ENCODE measurements around the gene SAXO1.
"Not testable (repeated sequence)": the region's sequence is repeated elsewhere in the genome, so short reads cannot be mapped to it uniquely, and the experiment has no call there.

The SAXO1 gene, protein sequence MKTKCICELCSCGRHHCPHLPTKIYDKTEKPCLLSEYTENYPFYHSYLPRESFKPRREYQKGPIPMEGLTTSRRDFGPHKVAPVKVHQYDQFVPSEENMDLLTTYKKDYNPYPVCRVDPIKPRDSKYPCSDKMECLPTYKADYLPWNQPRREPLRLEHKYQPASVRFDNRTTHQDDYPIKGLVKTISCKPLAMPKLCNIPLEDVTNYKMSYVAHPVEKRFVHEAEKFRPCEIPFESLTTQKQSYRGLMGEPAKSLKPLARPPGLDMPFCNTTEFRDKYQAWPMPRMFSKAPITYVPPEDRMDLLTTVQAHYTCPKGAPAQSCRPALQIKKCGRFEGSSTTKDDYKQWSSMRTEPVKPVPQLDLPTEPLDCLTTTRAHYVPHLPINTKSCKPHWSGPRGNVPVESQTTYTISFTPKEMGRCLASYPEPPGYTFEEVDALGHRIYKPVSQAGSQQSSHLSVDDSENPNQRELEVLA

DNA sequence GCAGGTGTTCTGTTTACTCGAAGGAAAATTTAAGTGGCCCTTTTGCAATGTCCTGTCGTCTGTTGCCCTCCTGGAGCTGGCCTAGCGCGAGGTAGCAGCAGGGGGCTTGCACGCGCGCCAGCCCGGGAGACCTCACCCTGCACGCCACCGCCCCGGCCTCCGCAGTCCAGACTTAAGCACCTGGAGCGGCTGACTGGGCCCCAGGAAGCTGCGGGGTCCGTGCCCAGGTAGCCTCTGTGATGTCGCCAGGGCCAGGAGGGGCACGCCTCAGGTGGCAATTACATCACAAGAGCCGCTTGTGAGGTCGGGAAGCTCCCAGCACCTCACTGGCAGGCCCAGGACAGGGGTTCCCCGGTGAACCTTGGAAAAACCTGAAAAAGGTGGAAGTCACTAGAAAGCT lies at the start of gene SAXO1:
TSS of gene SAXO1 (minus strand) at position 195 of the 400 bp plus-strand sequence. CDS start 301 bp downstream, outside the sequence.
- no peak for DNase-seq (ENCODE audit: low spot score)

DNA sequence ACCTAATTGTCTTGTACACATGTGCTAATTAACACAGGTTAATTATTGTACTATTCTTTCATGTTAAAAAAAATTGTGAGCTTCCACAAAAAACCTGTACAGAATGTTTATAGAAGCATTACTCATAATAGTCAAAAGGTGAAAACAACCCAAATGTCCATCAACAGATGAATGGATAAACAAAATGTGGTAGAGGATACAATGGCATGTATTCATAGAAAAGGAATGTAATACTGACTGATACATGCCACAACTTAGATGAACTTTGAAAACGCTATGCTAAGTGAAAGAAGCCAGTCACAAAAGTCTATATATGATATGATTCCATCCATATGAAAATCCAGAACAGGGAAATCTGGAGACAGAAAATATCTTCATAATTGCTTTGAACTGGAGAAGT lies 41.8 kb upstream of the SAXO1 start:
- no peak for DNase-seq (ENCODE audit: low spot score)

DNA sequence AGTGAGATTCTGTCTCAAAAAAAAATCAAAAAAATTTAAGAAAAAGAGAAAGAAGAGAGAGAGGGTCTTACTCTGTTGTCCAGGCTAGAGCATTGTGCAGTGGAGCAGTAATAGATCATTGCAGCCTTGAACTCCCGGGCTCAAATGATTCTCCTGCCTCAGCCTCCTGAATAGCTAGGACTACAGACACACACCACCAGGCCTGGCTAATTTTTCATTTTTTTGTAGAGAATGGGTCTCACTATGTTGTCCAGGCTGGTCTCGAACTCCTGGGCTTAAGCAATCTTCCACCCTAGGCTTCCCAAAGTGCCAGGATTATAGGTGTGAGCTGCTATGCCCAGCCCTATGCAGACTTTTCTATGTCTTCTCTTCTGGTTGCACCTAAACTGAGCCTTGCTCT lies 41.2 kb upstream of the SAXO1 start:
- DNase-seq (ENCODE audit: low spot score): no peak

DNA sequence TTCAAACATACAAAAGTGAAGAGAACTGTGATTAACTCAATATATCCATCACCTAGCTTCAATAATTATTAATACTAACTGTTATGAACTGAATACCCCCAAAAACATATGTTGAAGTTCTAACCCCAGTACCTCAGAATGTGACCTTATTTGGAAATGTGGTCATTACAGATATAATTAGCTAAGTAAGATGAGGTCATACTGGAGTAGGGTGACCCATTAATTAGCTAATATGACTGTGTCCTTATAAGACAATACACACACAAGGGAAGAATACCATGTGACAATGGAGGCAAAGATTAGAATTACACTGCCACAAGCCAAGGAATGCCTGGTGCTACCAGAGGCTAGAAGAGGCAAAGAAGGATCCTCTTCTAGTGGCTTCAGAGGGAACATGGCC lies 24.0 kb upstream of the SAXO1 start:
- no peak for DNase-seq (ENCODE audit: low spot score)

DNA sequence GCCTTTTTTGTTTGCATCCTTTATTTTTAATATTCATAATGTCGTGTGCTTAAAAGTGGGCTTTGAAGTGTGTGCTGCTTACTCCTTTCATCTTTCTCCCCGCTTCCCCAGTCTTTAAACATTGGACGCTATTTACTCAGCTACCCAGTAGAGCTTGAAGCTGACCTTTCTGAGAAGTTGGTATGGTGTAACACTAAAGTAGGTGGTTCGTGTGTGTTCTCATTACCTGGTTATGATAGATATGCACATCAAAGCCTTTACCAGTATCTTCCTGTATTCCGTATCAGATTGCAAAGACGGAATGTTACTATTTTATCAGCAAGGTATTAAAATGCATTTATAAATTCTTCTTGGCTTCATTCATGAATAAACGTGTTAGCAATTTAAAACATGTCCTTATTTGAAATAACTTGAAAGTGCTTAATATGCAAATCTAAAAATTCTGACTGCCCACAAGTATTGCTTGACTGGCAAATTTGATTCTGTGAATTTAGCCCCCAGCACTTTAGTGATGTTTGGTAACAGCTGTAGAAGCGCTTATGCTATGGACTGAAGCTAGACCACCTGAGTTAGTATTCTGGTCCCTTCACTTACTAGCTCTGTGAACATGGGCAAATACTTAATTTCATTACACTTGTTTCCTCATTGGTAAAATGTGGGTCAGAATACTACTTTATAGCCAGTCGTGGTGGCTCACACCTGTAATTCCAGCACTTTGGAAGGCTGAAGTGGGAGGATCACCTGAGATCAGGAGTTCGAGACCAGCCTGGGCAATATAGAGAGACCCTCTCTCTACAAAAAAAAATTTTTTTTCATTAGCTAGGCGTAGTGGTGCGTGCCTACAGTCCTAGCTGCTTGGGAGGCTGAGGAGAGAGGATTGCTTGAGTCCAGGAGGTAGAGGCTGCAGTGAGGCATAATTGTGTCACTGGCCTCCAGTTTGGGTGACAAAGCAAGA lies 17.9 kb upstream of the SAXO1 start:
- no peak for DNase-seq (ENCODE audit: low spot score)

DNA sequence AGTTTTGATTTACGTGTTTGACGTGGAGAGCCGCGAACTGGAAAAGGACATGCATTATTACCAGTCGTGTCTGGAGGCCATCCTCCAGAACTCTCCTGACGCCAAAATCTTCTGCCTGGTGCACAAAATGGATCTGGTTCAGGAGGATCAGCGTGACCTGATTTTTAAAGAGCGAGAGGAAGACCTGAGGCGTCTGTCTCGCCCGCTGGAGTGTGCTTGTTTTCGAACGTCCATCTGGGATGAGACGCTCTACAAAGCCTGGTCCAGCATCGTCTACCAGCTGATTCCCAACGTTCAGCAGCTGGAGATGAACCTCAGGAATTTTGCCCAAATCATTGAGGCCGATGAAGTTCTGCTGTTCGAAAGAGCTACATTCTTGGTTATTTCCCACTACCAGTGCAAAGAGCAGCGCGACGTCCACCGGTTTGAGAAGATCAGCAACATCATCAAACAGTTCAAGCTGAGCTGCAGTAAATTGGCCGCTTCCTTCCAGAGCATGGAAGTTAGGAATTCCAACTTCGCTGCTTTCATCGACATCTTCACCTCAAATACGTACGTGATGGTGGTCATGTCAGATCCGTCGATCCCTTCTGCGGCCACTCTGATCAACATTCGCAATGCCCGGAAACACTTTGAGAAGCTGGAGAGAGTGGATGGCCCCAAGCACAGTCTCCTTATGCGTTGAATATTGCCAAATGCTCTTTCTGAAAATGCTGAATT lies 17.1 kb upstream of the SAXO1 start:
- no peak for DNase-seq (ENCODE audit: low spot score)

DNA sequence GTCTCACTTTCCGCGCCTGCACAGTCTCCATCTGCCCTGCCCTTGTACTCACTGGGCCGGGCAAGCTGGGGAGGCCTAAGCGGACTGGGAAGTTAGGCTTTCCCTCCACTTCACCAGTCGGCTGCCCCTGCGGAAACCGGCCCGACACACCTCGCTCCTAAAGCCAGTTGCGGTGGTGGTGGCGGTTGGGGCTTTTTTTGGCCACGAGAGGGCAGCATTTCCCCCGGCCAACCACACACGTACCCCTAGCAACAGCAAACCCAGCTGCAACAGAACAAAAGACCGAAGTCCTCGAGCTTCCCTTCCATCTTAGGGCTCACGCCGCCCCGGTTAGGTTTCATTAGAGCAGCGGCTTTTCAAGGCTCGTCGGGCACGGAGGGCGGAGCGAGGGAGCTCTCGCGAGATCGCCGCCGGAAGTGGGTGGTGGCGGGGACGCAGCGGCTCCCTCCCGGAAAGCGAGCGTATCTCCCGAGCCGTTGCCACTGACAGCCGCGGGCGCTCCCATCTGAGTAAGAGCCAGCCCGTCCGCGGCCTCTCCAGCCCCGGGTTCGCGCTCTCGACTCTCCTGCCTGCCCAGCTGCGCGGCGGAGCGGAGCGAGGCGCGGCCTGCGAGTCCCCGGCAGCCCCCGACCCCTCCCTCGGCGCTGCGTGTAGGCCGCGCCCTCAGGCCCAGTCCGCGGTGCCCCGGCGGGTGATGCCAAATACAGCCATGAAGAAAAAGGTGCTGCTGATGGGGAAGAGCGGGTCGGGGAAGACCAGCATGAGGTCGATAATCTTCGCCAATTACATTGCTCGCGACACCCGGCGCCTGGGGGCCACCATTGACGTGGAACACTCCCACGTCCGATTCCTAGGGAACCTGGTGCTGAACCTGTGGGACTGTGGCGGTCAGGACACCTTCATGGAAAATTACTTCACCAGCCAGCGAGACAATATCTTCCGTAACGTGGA lies 16.2 kb upstream of the SAXO1 start, which contains the start of gene RRAGA:
TSS of gene RRAGA (plus strand) at position 462 of the 951 bp plus-strand sequence. CDS start at position 695, 233 bp downstream.
- DNase-seq (ENCODE audit: low spot score): peak; percentile 75

DNA sequence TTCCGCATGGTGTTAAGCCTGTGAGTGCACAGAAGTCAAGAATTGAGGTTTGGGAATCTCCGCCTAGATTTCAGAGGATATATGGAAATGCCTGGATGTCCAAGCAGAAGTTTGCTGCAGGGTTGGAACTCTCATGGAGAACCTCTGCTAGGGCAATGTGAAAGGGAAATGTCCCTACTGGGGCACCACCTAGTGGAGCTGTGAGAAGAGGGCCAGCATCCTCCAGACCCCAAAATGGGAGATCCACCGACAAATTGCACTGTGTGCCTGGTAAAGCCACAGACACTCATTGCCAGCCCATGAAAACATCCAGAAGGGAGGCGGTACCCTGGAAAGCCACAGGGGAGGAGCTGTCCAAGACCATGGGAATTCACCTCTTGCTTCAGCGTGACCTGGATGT lies 3.6 kb upstream of the SAXO1 start:
- DNase-seq (ENCODE audit: low spot score): no peak

DNA sequence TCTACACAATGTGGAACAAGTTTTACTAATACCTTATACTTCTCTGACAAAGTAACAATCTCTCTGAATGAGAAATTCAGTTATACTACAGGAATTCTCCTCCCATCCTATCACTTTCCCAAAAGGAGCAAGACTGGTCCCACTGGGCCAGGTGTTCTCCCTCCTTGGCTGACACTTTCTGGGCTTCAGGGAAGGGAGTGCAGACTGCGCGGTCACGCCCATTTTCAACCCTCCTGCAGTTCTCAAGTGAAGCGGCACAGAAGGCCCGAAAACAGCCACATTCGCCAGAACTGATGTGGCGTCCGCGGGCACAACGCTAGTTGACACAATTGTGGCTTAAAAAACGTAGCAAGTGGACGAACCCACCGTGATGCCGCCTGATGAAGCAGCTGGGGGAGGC lies 603 bp downstream of the SAXO1 start:
- no peak for DNase-seq (ENCODE audit: low spot score)

DNA sequence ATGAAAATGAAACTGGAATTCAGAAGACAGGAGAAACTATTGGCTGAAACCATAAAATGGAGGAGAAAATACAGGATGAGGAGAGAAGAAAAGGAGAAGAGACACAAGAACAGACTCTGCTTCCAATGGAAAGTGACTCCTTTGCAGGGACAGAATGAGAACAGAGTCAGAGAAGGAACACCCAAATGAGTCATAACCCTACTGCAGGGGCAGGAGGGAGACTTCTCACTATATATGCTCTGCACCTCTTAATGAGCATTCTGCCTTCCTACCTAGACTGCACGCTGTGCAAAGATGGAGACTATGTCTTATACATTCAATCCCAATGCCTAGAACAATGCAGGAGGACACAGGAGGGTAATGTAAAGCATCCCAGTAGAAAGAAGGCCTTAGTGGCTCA lies 2.1 kb downstream of the SAXO1 start:
- DNase-seq (ENCODE audit: low spot score): no peak

DNA sequence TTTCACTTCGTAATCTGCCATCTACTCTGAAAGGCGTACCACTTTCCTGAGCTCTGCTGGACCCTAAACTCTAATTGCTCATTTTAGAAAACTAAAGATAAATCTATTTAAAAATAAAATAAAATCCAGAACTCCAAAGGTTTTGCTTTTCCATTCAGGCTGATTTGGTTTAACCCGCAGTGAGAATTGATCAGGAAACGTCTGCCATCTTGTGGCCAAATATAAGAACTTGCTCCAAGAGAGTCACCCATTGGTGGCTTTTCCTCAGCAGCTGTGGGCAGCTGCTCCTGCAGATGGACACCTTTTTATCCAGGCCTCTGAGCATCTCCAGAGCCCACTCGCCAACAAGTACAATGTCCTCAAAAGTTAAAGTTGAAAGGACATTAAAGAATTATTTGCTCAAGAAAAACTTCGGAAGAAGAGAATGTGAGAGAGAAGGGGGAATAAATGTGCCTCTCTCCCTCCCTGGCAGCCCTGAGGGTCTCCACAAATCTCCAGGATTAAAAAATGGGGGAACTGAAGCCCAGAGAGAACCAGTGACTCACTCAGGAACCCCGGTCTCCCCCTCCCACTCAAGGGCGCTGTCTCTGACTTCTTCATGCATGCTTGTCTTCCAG lies 4.1 kb downstream of the SAXO1 start:
- DNase-seq (ENCODE audit: low spot score): peak; percentile 71

DNA sequence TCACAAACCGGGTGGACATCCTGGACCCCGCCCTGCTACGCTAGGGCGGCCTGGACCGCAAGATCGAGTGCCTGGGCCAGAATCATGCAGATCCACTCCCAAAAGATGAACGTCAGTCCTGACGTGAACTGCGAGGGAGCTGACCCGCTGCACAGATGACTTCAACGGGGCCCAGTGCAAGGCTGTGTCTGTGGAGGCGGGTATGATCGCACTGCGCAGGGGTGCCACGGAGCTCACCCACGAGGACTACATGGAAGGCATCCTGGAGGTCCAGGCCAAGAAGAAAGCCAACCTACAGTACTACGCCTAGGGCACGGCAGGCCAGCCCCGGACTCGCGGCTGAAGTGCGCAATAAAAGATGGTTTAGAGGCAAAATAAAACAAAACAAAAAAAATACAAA lies 5.2 kb downstream of the SAXO1 start:
- no peak for DNase-seq (ENCODE audit: low spot score)

DNA sequence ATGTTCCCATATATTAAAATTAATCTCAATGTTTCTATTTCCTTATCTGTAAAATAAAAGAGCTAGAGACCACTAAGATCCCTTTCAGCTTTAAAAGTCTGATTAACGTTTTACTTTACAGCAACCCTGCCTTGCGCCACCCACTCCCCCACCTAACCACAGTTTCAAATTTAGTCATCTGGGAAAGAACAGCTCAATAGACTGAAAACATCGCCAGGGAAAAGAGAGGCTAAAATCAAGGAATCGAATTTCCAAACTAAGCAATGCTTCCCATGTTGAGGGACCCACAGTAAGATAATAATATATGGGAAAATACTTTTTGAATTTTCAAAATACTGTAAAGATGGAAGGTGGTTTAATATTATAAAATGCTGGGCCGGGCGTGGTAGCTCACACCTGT lies 6.6 kb downstream of the SAXO1 start:
- no peak for DNase-seq (ENCODE audit: low spot score)

DNA sequence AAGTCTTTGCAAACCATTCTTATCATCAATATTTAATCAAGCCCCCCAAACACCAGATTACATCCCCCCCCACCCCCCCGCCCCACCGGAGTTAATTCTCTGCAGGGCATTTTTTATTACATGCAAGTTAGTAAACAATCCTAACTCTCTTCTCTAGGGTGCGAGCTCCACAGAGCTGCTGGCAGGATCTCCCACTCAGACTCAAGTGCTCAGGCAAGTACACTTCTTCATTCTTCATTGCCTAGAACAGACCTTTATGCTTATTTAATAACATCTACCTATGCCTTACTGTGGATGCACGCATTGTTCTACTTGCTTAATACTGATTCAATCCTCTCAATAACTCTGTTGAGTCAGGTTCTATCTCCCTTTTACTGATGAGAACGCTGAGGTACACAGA lies 9.9 kb downstream of the SAXO1 start:
- no peak for DNase-seq (ENCODE audit: low spot score)

DNA sequence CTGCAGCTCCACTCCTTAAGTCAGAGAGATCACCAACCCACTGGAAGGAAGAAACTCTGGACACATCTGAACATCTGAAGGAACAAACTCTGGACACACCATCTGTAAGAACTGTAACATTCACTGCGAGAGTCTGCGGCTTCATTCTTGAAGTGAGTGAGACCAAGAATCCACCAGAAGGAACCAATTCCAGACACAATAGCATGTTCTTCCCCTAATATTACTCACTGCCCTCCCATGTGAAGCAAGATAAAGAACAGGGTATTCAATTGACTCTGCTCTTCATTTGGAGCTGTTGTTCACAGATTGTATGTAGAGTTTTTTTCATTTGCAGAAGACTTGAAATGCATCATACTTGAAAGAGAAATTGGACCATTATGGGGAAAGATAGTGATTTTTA lies 10.8 kb downstream of the SAXO1 start:
- DNase-seq (ENCODE audit: low spot score): no peak

DNA sequence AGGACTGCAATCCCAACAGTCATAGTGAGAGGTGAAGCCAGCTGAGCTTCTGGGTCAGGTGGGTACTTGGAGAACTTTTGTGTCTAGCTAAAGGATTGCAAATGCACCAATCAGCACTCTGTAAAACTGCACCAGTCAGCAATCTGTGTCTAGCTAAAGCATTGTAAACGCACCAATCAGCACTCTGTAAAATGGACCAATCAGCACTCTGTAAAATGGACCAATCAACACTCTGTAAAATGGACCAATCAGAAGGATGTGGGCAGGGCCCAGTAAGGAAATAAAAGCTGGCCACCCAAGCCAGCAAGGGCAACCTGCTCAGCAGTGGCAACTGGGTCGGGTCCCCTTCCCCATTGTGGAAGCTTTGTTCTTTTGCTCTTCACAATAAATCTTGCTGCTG lies 11.4 kb downstream of the SAXO1 start:
- DNase-seq (ENCODE audit: low spot score): not testable (repeated sequence)

DNA sequence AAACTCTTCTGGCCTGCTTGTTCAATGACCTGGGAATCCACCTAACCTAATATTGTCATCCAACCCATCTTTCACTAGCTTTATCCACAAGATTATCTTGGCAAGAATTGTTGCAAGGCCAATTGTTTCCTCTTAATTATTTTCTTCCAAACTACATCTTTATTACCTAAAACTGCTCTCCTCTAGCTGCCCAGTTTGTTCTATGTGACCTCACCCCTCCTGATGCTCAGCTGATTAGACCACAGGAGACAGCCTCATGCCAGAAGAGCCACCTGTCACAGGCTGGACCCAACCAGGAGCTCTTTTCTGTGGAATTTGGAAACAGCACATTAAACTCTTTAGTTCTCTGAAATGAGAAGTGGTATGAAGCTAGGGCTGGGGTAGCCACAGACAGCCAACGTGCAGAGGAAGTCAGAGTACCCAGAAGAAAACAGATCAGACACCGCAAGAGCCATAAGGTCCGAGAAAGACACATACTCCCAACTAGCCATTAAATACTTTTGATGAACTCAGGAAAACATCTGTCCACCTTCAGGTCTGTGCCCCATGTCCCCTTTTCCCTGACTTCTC lies 12.0 kb downstream of the SAXO1 start:
- DNase-seq (ENCODE audit: low spot score): no peak

DNA sequence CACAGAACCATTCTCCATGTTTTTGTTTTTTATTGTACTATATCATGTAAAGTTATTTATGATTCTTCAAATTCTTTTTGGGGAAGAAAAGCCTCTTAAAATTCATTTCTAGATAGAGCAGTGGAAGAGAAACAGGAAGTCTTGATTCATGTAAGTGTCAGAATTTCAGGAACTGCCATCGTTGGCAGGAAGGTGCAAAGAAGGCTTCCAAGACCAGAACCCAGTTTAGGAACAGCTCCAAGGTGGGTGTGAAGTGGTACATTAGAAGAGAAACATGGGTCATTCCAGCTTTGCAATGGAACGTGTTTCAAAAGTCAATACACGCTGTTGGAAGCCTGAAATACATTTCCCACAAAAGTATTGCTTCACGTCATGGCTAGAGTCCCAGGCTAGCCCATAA lies 14.8 kb downstream of the SAXO1 start:
- no peak for DNase-seq (ENCODE audit: low spot score)

DNA sequence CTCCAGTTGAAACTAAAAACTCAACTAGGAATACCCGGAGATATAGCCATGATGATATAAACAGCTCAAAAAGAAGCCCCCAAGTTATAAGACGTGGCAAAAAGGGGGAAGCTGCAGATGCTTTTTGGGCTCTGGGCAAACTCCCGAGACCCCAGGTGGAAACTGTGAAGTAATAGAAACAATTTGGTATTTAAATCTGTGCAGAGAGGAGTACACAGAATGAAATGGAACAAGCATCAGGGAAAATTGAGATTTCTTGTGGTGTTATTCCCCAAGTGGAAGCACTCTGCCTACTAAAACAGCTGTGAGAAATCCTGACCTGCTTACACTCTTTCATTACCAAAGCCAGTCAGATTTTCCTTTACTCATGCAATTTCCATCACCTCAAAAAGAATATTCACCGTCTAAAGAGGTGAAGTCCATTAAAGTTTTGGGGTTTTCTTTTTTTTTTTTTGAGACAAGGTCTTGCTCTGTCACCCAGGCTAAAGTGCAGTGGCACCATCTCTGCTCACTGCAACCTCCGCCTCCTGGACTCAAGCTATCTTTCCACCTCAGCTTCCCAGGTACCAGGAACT lies 23.5 kb downstream of the SAXO1 start:
- no peak for DNase-seq (ENCODE audit: low spot score)

DNA sequence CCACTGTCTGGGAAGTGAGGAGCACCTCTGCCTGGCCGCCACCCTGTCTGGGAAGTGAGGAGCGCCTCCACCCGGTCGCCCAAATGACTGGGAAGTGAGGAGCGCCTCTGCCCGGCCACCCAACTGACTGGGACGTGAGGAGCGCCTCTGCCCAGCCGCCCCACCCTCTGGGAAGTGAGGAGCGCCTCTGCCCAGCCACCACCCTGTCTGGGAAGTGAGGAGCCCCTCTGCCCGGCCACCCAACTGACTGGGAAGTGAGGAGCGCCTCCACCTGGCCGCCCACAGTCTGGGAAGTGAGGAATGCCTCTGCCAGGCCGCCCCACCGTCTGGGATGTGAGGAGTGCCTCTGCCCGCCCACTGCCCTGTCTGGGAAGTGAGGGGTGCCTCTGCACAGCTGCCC lies 32.9 kb downstream of the SAXO1 start:
- DNase-seq (ENCODE audit: low spot score): no peak

Data from HuH-7.5 (cell line).